ENCODE measurements around the gene TTLL9.

DNA sequence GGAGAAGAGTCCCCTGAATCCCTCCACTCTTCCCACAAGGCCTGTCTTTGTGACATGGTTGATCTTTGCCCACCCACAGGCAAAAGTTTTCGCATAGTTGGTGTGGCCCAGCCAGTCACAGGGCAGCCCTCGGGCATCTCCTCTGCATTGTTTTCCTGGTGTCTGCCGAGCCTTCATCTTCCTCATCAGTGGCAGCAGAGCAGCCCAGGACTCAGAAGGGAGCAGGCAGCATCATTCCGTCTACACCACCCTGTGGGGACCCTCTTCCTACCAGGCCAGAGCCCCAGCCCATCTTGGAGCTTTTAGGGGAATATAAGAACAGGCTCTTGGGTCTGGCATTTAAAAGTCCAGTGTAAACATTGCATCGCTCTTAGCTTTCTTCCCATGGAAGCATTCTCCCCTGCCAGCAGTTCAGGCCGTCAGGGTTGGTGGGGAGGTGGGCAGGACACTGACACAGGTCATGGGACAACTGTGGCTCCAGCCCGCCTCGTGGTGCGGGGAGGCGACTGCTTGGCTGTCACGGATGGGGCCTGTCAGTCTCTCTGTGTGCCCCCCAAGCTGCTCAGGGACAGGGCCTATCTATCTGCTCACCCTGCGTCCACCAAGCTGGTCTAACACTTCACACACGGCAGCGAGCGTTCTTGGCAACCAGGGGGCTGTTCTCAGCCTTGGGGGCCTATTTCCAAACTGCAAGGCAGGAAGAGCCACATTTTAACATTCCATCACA is 43.2 kb downstream of the TTLL9 start:
- TF ChIP-seq POLR2A (IDR thresholded peaks at IDR 0.05) (no peak), POLR2AphosphoS5 (IDR thresholded peaks at IDR 0.05) (no peak)
- TF ChIP-seq, protein P1, sequence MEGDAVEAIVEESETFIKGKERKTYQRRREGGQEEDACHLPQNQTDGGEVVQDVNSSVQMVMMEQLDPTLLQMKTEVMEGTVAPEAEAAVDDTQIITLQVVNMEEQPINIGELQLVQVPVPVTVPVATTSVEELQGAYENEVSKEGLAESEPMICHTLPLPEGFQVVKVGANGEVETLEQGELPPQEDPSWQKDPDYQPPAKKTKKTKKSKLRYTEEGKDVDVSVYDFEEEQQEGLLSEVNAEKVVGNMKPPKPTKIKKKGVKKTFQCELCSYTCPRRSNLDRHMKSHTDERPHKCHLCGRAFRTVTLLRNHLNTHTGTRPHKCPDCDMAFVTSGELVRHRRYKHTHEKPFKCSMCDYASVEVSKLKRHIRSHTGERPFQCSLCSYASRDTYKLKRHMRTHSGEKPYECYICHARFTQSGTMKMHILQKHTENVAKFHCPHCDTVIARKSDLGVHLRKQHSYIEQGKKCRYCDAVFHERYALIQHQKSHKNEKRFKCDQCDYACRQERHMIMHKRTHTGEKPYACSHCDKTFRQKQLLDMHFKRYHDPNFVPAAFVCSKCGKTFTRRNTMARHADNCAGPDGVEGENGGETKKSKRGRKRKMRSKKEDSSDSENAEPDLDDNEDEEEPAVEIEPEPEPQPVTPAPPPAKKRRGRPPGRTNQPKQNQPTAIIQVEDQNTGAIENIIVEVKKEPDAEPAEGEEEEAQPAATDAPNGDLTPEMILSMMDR (IDR thresholded peaks at IDR 0.05): no peak

Measured in prostate gland (tissue), 2 donors.